ENCODE measurements around the gene TCF7.

Gene TCF7

GRCh38 chr5:134162592-134162991 lies 48.1 kb downstream of the TCF7 start:
- H3K36me3 ChIP-seq (ENCODE audit: control insufficient read depth, insufficient read depth, low read length), result peaks cover 37% of the 10 kb centered on the region
- H3K27ac ChIP-seq (ENCODE audit: insufficient read depth, low read depth, low read length, poor library complexity, severe bottlenecking), result no peak overlapping the region
- H3K9me3 ChIP-seq (ENCODE audit: control insufficient read depth, low read length), result peaks cover 2% of the 10 kb centered on the region
- no peak overlapping the region for H3K4me3 ChIP-seq (ENCODE audit: insufficient read depth, low read depth, low read length)
- H3K27me3 ChIP-seq (ENCODE audit: control insufficient read depth, insufficient read depth, low read length, poor library complexity, severe bottlenecking), result no peaks in the 10 kb centered on the region
- H3K4me1 ChIP-seq (ENCODE audit: control insufficient read depth, insufficient read depth, low read length), result no peaks in the 10 kb centered on the region
- WGBS, 2 experiments, result 91 to 96% methylated on average over 4 of the region's 5 CpGs

- no peaks in the 10 kb centered on the region for H3K9me3 ChIP-seq (ENCODE audit: control insufficient read depth, low read length)
- no peak overlapping the region for H3K27ac ChIP-seq (ENCODE audit: insufficient read depth, low read depth, low read length, poor library complexity, severe bottlenecking)
- WGBS, 2 experiments, result 95% methylated on average over 4 of the region's 4 CpGs
- peaks cover 8% of the 10 kb centered on the region for H3K4me1 ChIP-seq (ENCODE audit: control insufficient read depth, insufficient read depth, low read length)
- peaks cover 26% of the 10 kb centered on the region for H3K36me3 ChIP-seq (ENCODE audit: control insufficient read depth, insufficient read depth, low read length)
- H3K27me3 ChIP-seq (ENCODE audit: control insufficient read depth, insufficient read depth, low read length, poor library complexity, severe bottlenecking), result no peaks in the 10 kb centered on the region
- no peak overlapping the region for H3K4me3 ChIP-seq (ENCODE audit: insufficient read depth, low read depth, low read length)
Measured at GRCh38 chr5:134171972-134172371, 57.5 kb downstream of the TCF7 start.

DNA sequence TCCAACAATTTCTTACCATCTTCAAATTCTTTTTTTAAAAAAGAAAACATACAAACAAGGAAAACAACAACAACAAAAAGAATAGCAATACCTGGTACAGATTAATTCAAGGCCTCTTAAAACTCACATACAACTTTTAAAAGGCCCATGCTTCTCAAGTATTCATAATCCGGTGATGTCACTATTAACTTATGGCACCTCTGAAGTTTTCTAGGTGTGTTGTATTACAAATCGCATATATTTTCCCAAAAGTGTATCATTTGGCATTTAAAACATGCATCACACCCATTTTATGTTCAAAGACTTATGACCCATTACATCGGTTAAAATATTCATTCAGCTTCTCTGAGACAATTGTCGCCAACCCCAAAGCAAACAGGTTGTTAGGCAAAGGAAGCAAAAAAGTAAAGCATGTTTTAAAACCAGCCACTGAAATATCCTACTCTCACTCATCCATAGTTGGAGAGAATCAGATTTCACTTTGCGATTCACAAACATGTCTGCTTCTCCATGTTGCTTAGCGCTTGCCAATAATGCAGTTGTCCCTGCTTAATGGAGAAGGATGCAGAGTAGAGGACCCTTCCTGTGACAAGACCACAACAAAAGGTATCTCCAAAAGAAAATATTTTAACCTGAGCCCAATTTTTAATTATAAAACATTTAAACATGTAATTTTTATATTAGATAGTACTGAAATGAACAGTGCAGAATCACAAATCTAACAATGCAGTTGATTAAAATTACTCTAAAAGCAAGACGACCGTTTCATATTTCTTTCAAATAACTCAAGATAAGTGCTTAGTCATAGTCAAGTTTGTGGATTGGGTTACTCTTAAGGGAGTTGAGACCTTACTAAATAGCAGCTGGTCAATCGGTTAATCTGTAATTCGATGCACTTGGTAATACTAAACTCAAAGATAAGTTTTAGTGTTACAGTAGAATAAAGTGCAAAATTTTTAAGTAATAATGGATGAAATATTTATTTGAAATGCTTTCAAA lies 60.7 kb downstream of the TCF7 start:
- Histone ChIP-seq H3K4me1 (ENCODE audit: control insufficient read depth, insufficient read depth, low read length) (peaks cover 8% of the 10 kb centered on the region), H3K36me3 (ENCODE audit: control insufficient read depth, insufficient read depth, low read length) (peaks cover 26% of the 10 kb centered on the region), H3K27me3 (ENCODE audit: control insufficient read depth, insufficient read depth, low read length, poor library complexity, severe bottlenecking) (no peaks in the 10 kb centered on the region), H3K9me3 (ENCODE audit: control insufficient read depth, low read length) (no peaks in the 10 kb centered on the region), H3K4me3 (ENCODE audit: insufficient read depth, low read depth, low read length) (peak overlapping the region; percentile 72), H3K27ac (ENCODE audit: insufficient read depth, low read depth, low read length, poor library complexity, severe bottlenecking) (no peak overlapping the region)
- 39 to 41% methylated on average over 7 to 10 of the region's 10 CpGs for WGBS, 2 experiments

- 0 to 1% methylated on average over 31 of the region's 31 CpGs for WGBS, 2 experiments
- H3K27me3 ChIP-seq (ENCODE audit: control insufficient read depth, insufficient read depth, low read length, poor library complexity, severe bottlenecking), result no peaks in the 10 kb centered on the region
- H3K4me1 ChIP-seq (ENCODE audit: control insufficient read depth, insufficient read depth, low read length), result peaks cover 8% of the 10 kb centered on the region
- H3K4me3 ChIP-seq (ENCODE audit: insufficient read depth, low read depth, low read length), result peak overlapping the region; percentile 72
- peak overlapping the region; percentile 97 for H3K27ac ChIP-seq (ENCODE audit: insufficient read depth, low read depth, low read length, poor library complexity, severe bottlenecking)
- H3K9me3 ChIP-seq (ENCODE audit: control insufficient read depth, low read length), result no peaks in the 10 kb centered on the region
- H3K36me3 ChIP-seq (ENCODE audit: control insufficient read depth, insufficient read depth, low read length), result peaks cover 19% of the 10 kb centered on the region
Measured at GRCh38 chr5:134175921-134176510, 61.5 kb downstream of the TCF7 start.

GRCh38 chr5:134176511-134177368 lies 62.3 kb downstream of the TCF7 start, which contains the start of gene SKP1:
Gene SKP1, minus strand, starts transcription at chr5:134176950. Its CDS starts 2,928 bp downstream, at chr5:134174022.
- Histone ChIP-seq H3K4me1 (ENCODE audit: control insufficient read depth, insufficient read depth, low read length) (peaks cover 8% of the 10 kb centered on the region), H3K4me3 (ENCODE audit: insufficient read depth, low read depth, low read length) (peak within 1 kb of the TSS; percentile 72), H3K27ac (ENCODE audit: insufficient read depth, low read depth, low read length, poor library complexity, severe bottlenecking) (peak within 1 kb of the TSS; percentile 97), H3K9me3 (ENCODE audit: control insufficient read depth, low read length) (no peaks in the 10 kb centered on the region), H3K36me3 (ENCODE audit: control insufficient read depth, insufficient read depth, low read length) (peaks cover 12% of the 10 kb centered on the region), H3K27me3 (ENCODE audit: control insufficient read depth, insufficient read depth, low read length, poor library complexity, severe bottlenecking) (no peaks in the 10 kb centered on the region)
- 0% methylated on average over 92 of the region's 92 CpGs for WGBS, 2 experiments

GRCh38 chr5:134177369-134178095 lies 63.1 kb downstream of the TCF7 start:
- Histone ChIP-seq H3K27me3 (ENCODE audit: control insufficient read depth, insufficient read depth, low read length, poor library complexity, severe bottlenecking) (no peaks in the 10 kb centered on the region), H3K27ac (ENCODE audit: insufficient read depth, low read depth, low read length, poor library complexity, severe bottlenecking) (peak overlapping the region; percentile 97), H3K4me3 (ENCODE audit: insufficient read depth, low read depth, low read length) (peak overlapping the region; percentile 72), H3K36me3 (ENCODE audit: control insufficient read depth, insufficient read depth, low read length) (peaks cover 6% of the 10 kb centered on the region), H3K4me1 (ENCODE audit: control insufficient read depth, insufficient read depth, low read length) (peaks cover 8% of the 10 kb centered on the region), H3K9me3 (ENCODE audit: control insufficient read depth, low read length) (no peaks in the 10 kb centered on the region)
- WGBS, 2 experiments, result 43% methylated on average over 29 of the region's 29 CpGs

DNA sequence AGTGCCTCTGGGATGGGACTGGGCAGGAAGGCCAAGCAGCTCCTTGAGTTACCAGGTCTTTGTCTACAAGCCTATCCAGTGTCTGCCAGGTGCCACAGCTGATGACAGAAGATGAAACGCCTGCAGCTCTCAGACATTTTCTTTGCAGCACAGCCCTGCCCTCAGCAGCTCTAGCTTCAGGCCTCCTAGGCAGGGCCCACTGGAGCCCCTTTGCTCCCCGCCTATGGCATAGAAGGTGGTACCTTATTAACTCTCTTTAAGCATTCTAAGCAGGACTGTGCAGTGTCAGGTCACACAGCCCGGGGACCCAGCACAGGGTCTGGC lies 63.6 kb downstream of the TCF7 start:
- 93% methylated on average over 3 of the region's 3 CpGs for WGBS, 2 experiments
- no peaks in the 10 kb centered on the region for H3K9me3 ChIP-seq (ENCODE audit: control insufficient read depth, low read length)
- H3K27ac ChIP-seq (ENCODE audit: insufficient read depth, low read depth, low read length, poor library complexity, severe bottlenecking), result no peak overlapping the region
- peak overlapping the region; percentile 72 for H3K4me3 ChIP-seq (ENCODE audit: insufficient read depth, low read depth, low read length)
- peaks cover 6% of the 10 kb centered on the region for H3K36me3 ChIP-seq (ENCODE audit: control insufficient read depth, insufficient read depth, low read length)
- no peaks in the 10 kb centered on the region for H3K27me3 ChIP-seq (ENCODE audit: control insufficient read depth, insufficient read depth, low read length, poor library complexity, severe bottlenecking)
- H3K4me1 ChIP-seq (ENCODE audit: control insufficient read depth, insufficient read depth, low read length), result peaks cover 8% of the 10 kb centered on the region

- no peaks in the 10 kb centered on the region for H3K4me1 ChIP-seq (ENCODE audit: control insufficient read depth, insufficient read depth, low read length)
- H3K27ac ChIP-seq (ENCODE audit: insufficient read depth, low read depth, low read length, poor library complexity, severe bottlenecking), result no peak overlapping the region
- no peaks in the 10 kb centered on the region for H3K27me3 ChIP-seq (ENCODE audit: control insufficient read depth, insufficient read depth, low read length, poor library complexity, severe bottlenecking)
- no peaks in the 10 kb centered on the region for H3K9me3 ChIP-seq (ENCODE audit: control insufficient read depth, low read length)
- no peak overlapping the region for H3K4me3 ChIP-seq (ENCODE audit: insufficient read depth, low read depth, low read length)
- H3K36me3 ChIP-seq (ENCODE audit: control insufficient read depth, insufficient read depth, low read length), result no peaks in the 10 kb centered on the region
Measured at GRCh38 chr5:134183481-134183880, 69.0 kb downstream of the TCF7 start.

GRCh38 chr5:134184155-134185135 lies 70.0 kb downstream of the TCF7 start:
- Histone ChIP-seq H3K9me3 (ENCODE audit: control insufficient read depth, low read length) (no peaks in the 10 kb centered on the region), H3K27ac (ENCODE audit: insufficient read depth, low read depth, low read length, poor library complexity, severe bottlenecking) (no peak overlapping the region), H3K27me3 (ENCODE audit: control insufficient read depth, insufficient read depth, low read length, poor library complexity, severe bottlenecking) (no peaks in the 10 kb centered on the region), H3K36me3 (ENCODE audit: control insufficient read depth, insufficient read depth, low read length) (no peaks in the 10 kb centered on the region), H3K4me3 (ENCODE audit: insufficient read depth, low read depth, low read length) (no peak overlapping the region), H3K4me1 (ENCODE audit: control insufficient read depth, insufficient read depth, low read length) (no peaks in the 10 kb centered on the region)
- WGBS, 2 experiments, result 61 to 63% methylated on average over 11 of the region's 11 CpGs
